ENCODE data around the gene RNASE11.
"Not testable (repeated sequence)": the region's sequence is repeated elsewhere in the genome, so short reads cannot be mapped to it uniquely, and the experiment has no call there.

The RNASE11 gene

DNA sequence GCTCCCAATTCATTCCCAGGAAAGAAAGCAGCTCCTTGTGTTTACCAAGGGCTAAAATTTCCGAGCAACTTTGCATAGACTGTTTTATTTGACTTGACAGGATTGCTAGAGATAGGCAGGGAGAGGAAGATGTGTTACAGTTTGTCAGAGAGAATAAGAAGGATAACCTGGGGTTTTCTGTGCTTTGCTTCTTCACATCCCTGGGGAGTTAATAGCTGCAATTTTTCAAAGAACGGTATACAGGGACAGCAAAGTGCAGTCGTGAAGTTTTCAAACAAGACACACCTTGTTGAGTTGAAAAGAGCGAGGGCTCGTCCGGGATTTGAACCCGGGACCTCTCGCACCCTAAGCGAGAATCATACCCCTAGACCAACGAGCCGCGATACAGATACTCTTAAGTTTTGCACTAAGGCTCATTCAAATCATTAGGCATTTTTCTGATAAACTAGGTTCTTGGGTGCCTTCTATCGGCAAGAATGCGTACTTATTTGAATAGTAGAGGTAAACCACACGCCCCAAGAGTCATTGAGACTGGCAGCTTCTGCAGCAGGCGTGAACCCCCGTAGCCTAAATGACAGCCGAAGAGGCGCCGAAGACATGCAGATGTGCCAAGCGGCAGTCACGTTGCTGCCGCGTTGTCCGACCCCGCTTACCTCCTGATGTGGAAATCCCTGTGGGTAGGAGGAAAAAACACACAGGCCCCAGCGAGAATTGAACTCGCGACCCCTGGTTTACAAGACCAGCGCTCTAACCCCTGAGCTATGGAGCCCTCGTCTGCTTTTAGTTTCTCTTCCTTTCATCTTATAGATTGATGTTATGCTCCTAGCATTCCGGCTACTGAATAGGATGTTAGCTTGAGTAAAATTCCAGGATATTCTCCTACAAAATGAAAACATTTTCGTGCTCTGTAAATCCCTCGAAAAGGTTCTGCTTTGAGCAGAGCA is 25.6 kb upstream of the RNASE11 start:
- peak; percentile 98 for DNase-seq

GRCh38 chr14:20612403-20612802 is 24.6 kb upstream of the RNASE11 start:
- DNase-seq, result peak; percentile 85

DNA sequence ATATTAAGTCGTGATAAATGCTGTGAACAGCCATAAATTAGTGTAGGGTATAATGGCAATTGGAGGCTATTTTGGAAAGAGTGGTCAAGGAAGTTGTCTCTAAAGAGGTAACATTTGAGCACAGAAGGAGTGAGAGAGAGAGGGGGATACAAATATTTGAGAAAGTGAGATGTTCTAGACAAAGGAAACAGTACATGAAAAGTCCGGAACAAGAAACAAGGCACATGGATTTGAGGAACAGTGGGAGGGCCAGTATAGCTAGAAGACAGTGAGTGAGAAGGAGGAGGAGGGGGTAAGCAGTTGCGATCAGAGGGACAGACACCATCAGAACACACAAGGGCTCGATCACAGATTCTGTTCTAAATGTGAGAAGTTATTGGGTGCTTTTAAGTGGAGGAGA is 23.5 kb upstream of the RNASE11 start:
- DNase-seq, result no peak

GRCh38 chr14:20610002-20610765 is 22.4 kb upstream of the RNASE11 start:
- peak; percentile 74 for DNase-seq

- DNase-seq, result peak; percentile 81
Measured at GRCh38 chr14:20609215-20610001, 21.6 kb upstream of the RNASE11 start.

DNA sequence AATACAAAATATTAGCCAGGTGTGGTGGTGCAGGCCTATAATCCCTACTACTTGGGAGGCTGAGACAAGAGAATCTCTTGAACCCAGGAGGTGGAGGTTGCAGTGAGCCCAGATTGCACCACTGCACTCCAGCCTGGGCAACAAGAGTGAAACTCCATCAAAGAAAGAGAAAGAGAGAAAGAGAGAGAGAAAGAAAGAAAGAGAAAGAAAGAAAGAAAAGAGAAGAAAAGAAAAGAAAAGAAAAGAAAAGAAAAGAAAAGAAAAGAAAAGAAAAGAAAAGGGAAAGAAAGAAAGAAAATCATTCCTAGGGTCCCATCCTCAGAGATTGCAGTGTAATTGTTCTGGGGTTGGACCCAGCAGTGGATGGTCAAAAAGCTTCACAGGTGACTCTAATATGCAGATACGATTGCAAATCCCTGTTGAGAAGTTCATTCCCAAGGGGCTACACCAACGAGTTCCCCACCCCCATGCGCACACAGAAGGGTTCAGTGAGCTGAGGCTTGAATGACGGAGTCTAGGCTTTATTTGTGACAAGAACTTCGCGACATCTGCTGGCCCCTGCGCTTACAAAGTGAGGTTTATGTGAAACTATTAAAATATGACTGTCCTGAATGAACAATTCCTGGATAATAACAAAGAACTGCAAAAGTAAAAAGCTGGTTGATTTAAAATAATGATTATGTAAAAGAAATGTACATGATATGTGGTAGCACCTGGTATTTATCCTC is 20.7 kb upstream of the RNASE11 start:
- no peak for DNase-seq

DNA sequence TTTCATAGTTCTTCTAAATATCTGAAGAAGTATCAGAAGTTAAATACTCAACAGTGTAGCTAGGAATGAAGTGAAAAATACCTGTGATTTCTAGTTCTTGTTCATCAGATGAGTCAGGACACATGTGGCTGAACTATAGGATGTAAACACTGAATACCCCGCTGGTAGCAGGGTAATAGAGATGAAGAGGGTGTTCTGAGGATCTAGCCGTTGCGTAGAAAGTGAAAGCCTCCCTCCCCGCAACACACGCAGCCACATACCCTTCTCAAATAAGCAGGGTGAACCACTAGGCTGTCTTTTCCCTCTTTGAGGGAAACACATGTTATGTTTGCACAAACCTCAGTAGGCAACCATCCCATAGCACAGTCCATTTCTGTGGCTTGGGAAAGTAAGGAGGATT is 19.8 kb upstream of the RNASE11 start:
- peak; percentile 51 for DNase-seq

DNA sequence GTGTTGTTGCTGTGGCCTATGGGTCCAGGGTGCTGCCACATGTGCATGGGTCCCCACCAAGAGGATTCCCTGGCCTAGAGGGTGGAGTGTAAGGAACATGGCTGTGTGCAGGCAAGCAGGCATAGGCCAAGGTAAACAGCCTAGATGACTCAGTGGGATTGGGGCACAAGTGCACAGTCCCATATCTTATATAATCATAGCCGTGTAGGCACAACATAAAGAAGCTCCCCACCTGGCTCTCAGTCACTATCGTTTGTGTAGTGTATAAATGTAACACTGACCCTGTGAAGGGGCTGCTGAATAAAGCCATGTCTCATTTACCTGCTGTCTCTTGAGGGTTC is 19.1 kb upstream of the RNASE11 start:
- DNase-seq, result no peak

GRCh38 chr14:20606190-20606901 is 18.5 kb upstream of the RNASE11 start:
- DNase-seq, result peak; percentile 20

DNA sequence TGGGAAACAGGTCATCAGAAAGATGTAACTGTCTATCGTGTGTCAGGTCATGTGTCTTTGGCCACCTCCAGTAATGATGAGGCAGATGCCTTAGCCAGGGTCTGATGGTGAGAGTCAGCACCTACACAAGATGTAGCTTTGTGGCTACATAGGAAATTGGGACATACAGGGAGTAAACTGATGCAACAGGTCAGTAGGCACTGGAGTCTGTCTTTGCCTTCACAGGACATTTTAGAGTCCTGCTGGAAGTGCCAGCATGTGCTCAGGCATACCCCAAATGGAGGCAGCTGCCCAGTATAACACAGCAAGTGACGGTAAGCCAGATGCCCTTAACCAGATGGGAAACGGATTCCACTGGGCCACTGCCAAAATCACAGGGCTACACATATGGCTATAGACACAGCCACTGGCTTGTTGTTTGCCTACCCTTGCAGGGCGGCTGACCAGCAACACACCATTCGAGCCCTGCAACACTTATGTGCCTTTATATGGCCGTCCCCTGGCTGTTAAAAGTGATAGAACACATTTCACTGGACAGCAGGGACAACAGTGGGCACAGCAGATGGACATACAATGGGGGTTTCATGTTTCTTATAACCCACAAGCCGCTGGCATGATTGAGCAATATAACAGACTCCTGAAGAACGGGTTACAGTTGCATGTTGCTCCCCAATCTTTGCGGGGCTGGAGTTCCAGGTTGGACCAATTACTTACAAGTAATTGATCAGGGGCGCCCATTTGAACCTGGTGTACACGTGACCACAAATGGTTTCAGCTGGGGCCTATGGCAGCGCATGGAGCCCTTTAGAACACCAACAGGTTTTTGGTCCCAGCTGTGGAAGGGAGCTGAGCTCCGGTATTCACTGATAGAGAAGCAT is 16.3 kb upstream of the RNASE11 start:
- DNase-seq, result no peak

DNA sequence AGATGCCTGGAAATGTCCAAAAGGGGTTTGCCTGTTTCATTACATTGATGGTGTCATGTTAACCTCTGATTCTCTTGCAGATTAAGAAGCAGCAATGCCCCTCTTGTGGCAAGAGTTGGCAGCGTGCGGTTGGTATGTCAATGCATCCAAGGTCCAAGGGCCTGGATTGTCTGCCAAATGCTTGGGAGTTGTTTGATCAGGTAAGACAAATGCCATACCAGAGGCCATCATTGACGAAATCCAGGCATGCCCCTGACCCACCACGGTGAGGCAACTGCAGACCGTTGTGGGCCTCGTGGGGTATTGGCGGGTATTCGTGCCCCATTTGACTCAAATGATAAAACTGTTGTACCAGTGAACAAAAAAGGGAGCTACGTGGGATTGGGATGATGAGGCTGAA is 14.8 kb upstream of the RNASE11 start:
- no peak for DNase-seq

DNA sequence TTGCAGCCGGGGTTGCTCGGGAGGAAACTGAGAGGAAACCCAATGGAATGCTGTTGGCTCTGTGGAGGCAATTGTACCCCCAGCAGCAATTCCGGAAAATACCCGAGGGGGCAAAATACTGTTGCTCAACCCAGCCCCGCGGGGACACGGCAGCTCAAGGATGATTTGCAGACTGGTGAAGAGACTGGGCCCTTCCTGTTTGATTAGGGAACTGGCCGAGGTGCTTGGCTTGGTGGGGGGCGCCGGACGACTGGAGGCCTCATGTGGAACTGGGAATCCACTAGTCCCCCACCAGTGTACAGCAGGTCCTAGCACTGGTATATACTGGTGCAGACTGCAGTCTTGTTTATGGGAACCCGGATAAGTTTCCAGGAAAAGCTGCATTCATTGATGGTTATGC is 13.7 kb upstream of the RNASE11 start:
- no peak for DNase-seq

DNA sequence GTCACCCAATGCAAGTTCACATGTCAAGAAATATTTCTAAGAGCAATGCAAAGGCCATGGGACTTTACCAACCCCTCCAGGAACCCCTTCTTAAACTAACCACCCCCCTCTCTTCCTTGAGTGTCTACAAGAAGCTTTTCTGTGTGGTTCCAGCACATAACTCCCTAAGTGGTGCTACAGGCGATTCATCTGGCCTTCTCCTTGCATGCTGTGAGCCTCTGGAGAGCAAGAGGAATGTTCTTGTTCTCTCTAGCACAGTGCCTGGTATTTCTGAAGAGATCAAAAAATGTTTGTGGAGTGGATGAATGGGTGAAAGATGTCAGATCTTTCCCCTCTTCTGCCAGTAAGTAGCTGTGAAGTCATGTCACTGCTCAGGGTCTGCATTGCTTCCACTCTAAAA is 9.3 kb upstream of the RNASE11 start:
- no peak for DNase-seq

- DNase-seq, result not testable (repeated sequence)
Measured at GRCh38 chr14:20595726-20596125, 7.9 kb upstream of the RNASE11 start.

DNA sequence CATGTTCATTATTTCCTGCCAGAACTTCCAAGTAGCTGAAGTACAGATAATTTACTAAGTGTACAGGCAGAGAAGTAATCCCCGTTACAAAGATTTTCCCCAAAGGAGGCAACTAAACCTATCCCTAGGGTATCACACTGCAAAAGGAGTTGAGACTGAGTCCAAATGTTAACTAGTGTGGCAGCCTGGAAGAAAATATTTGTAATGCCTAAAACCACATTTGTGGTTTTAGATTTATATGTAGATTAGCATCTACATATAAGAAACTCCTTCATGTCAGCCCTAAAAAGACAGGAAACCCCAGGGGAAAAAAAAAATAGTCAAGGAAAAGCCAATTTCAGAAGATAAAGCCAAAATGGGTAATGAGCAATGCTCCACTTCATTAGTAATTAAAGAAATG is 4.8 kb upstream of the RNASE11 start:
- no peak for DNase-seq

DNA sequence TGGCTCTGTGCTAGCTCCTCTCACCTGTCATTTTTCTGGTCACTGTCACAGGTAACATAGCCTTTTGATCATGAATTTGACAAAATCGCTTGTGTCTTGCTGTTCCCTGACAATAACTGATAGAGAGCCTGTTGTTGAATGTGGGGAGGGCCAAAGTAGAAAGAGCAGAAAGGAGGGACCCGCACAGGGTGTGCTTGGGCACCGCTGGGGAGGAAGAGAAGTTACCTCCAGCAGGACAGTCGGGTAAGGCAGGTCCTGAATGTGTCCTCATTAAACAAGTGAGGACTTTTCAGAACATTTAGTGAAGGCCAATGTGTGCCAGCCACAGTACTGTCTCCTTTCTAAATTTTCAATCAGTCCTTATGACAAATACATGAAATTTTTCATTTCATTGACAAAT is 3.4 kb upstream of the RNASE11 start, which contains the start of gene RNASE12:
Gene RNASE12, minus strand, starts transcription at position 142 of the 400 bp plus-strand sequence. CDS start 653 bp downstream, outside the sequence.
- no peak for DNase-seq

- peak; percentile 52 for DNase-seq
Measured at GRCh38 chr14:20583908-20584307, 3.9 kb downstream of the RNASE11 start.

DNA sequence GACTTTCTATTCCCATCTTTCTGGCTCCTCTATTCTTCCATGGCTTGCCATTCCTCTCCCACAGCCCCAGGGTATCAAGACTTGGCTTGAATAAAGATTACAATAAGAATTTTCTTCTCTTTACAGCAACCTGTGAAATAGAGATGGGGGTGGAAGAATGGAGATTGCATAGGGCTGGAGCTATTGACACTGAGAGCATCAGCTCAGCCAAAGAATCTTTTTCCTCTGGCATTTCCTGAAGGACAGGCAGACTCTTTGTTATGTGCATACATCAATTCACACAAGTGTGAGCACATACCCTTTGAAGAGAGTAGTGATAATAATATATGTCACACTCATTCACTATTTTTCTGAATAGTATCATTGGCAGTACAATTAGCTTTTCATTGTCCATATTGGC is 4.7 kb downstream of the RNASE11 start:
- no peak for DNase-seq

DNA sequence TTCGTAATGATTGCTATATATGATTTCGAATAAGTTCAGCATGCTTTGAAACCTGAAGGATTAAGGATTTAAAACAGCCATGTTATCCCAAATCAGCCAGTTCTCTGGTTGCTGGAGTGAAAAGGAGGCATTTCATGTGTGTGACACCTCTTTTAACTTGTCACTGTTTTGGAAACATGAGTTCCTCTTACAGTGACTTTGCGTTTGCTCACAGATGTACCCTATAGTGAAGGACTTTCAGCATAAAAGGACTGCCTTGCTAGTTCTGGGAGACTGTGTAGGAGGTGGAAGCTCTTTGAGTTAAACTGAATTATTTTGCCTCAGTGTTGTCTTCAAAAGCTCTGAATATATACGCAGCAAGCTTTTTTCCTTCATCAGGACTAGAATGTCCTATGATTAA is 7.6 kb downstream of the RNASE11 start:
- no peak for DNase-seq

DNA sequence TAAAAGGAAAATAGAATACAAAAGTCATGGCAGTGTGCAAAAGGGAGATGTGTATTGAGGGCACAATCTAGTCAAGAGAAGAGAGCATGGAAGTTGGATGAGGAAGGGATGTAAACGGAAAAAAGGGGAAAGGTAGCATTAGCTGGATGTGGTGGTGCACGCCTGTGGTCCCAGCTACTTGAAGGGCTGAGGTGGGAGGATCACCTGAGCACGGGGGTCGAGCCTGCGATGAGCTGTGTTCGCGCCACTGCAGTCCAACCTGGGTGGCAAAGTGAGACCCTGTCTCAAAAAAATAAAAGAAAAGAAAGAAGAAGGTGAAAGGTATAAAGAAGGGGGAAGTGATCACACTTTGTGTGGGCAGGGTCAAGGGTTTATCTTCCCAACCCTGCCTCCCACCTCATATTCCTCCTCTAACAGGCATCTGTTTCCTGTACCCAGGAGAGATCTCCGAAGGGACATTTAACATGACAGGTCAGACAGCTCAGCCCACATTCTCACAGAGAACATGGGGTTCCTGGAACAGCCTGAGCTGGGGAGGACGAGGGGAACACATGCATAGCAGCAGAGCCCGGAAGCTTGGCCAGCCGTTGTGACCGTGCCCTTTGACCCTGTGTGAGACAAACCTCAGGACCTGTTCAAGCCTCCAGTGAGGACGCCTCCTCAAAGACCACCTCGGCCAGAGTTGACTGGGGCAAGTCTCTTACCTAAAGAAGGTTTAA is 8.9 kb downstream of the RNASE11 start:
- DNase-seq, result no peak
